WTC11 (cell line): ENCODE results near the gene ADGRV1. TPM values are rescaled to one million over a fixed set of nuclear protein-coding genes. Genes with fewer than 3 reads are reported as not detected.

ENCODE experiments used
- ATAC-seq: fragments of 200-7000 bp; cut with Tn5 transposase; 2 replicates; pipeline ENCODE4 v1.10.0; 2021; ENCODE audit warnings: mild to moderate bottlenecking, moderate library complexity
- CTCF ChIA-PET: fragments of 300-600 bp; sonication (Branson Sonifier 250); formaldehyde crosslinking; loops from one replicate; lab custom pipeline; 2021; ENCODE audit warnings: antibody characterized with exemption; lab: Charles Lee
- POLR2A ChIA-PET: fragments of 350-600 bp; sonication (Branson Sonifier 250); formaldehyde crosslinking; loops from one replicate; lab custom pipeline; 2021; ENCODE audit warnings: antibody characterized with exemption; lab: Charles Lee
- DNase-seq: peaks from one replicate; pipeline ENCODE4 v3.0.0; 2021; ENCODE audit warnings: low spot score
- H3K27ac Mint-ChIP-seq: 2 replicates; pipeline ENCODE4 v1.8.0; 2021; ENCODE audit warnings: mixed read lengths
- H3K27me3 Mint-ChIP-seq: 2 replicates; pipeline ENCODE4 v1.8.0; 2021; ENCODE audit warnings: low read depth, mild to moderate bottlenecking, moderate library complexity, mixed read lengths
- H3K36me3 Mint-ChIP-seq: 2 replicates; pipeline ENCODE4 v1.8.0; 2021; ENCODE audit warnings: mixed read lengths
- H3K4me1 Mint-ChIP-seq: 2 replicates; pipeline ENCODE4 v1.8.0; 2022; ENCODE audit warnings: mixed read lengths
- H3K4me3 Mint-ChIP-seq: 2 replicates; pipeline ENCODE4 v1.8.0; 2021; ENCODE audit warnings: mild to moderate bottlenecking, moderate library complexity, mixed read lengths
- H3K9me3 Mint-ChIP-seq: 2 replicates; pipeline ENCODE4 v1.8.0; 2021; ENCODE audit warnings: mixed read lengths
- AFF4 ChIP-seq: sonication (generic); formaldehyde crosslinking; IDR thresholded peaks from 2 replicates; pipeline ENCODE4 v1.8.1; 2023; ENCODE audit warnings: mild to moderate bottlenecking, missing genetic modification reagents, borderline replicate concordance
- CREB1 ChIP-seq: sonication (generic); formaldehyde crosslinking; IDR thresholded peaks from 2 replicates; pipeline ENCODE4 v1.8.0; 2023; ENCODE audit warnings: mild to moderate bottlenecking, missing genetic modification reagents
- EMX1 ChIP-seq: fragments of 250-450 bp; sonication (Bioruptor Pico); IDR thresholded peaks from 2 replicates; pipeline ENCODE4 v1.8.0; 2021; ENCODE audit warnings: mild to moderate bottlenecking
- FOXJ3 ChIP-seq: sonication (generic); formaldehyde crosslinking; IDR thresholded peaks from 2 replicates; pipeline ENCODE4 v1.9.0; 2021; ENCODE audit warnings: missing genetic modification reagents, mild to moderate bottlenecking, borderline replicate concordance
- GABPB1 ChIP-seq: sonication (generic); formaldehyde crosslinking; IDR thresholded peaks from 2 replicates; pipeline ENCODE4 v1.8.1; 2023; ENCODE audit warnings: mild to moderate bottlenecking, missing genetic modification reagents
- KAT7 ChIP-seq: sonication (generic); formaldehyde crosslinking; IDR thresholded peaks from 2 replicates; pipeline ENCODE4 v1.8.1; 2023; ENCODE audit warnings: missing genetic modification reagents, mild to moderate bottlenecking, borderline replicate concordance
- NFATC4 ChIP-seq: fragments of 250-450 bp; sonication (Bioruptor Pico); IDR thresholded peaks from 2 replicates; pipeline ENCODE4 v1.9.0; 2021; ENCODE audit warnings: mild to moderate bottlenecking
- PRRX2 ChIP-seq: fragments of 250-450 bp; sonication (Bioruptor Pico); IDR thresholded peaks from 2 replicates; pipeline ENCODE4 v1.8.0; 2021; ENCODE audit warnings: mild to moderate bottlenecking
- SOX15 ChIP-seq: fragments of 250-450 bp; sonication (Bioruptor Pico); IDR thresholded peaks from 2 replicates; pipeline ENCODE4 v1.9.0; 2021; ENCODE audit warnings: mild to moderate bottlenecking
- ZBTB43 ChIP-seq: sonication (generic); formaldehyde crosslinking; IDR thresholded peaks from 2 replicates; pipeline ENCODE4 v1.8.1; 2023; ENCODE audit warnings: mild to moderate bottlenecking, missing genetic modification reagents
- ZNF317 ChIP-seq: sonication (generic); formaldehyde crosslinking; IDR thresholded peaks from 2 replicates; pipeline ENCODE4 v1.8.1; 2023; ENCODE audit warnings: low read depth, mild to moderate bottlenecking, moderate library complexity, missing genetic modification reagents, borderline replicate concordance
- total RNA-seq: library from RNA; stranded (reverse); gene quantifications from 3 replicates; pipeline ENCODE4 v1.2.3, GENCODE V29; 2021
- TF ChIP-seq, protein P1 (sequence below): sonication (generic); formaldehyde crosslinking; IDR thresholded peaks from 2 replicates; pipeline ENCODE4 v1.8.1; 2023; ENCODE audit warnings: mild to moderate bottlenecking, missing genetic modification reagents
- TF ChIP-seq, protein P2 (sequence below): sonication (generic); formaldehyde crosslinking; IDR thresholded peaks from 2 replicates; pipeline ENCODE4 v1.8.0; 2022; ENCODE audit warnings: mild to moderate bottlenecking, missing genetic modification reagents
- TF ChIP-seq, protein P3 (sequence below): sonication (generic); formaldehyde crosslinking; IDR thresholded peaks from 2 replicates; pipeline ENCODE4 v1.8.1; 2022; ENCODE audit warnings: low read depth, mild to moderate bottlenecking, moderate library complexity, missing genetic modification reagents, borderline replicate concordance

Gene ADGRV1
- total RNA-seq, 1 experiment from 2014 or later = 74.5 TPM

- TF ChIP-seq CREB1 (CRISPR knock-in tag) = no peak
- no peak for TF ChIP-seq AFF4 (CRISPR knock-in tag)
- TF ChIP-seq GABPB1 (CRISPR knock-in tag) = no peak
- TF ChIP-seq, protein P1, sequence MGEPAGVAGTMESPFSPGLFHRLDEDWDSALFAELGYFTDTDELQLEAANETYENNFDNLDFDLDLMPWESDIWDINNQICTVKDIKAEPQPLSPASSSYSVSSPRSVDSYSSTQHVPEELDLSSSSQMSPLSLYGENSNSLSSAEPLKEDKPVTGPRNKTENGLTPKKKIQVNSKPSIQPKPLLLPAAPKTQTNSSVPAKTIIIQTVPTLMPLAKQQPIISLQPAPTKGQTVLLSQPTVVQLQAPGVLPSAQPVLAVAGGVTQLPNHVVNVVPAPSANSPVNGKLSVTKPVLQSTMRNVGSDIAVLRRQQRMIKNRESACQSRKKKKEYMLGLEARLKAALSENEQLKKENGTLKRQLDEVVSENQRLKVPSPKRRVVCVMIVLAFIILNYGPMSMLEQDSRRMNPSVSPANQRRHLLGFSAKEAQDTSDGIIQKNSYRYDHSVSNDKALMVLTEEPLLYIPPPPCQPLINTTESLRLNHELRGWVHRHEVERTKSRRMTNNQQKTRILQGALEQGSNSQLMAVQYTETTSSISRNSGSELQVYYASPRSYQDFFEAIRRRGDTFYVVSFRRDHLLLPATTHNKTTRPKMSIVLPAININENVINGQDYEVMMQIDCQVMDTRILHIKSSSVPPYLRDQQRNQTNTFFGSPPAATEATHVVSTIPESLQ (CRISPR knock-in tag) = no peak
Measured at GRCh38 chr5:90803381-90803780, 244.8 kb downstream of the ADGRV1 start (continued).

GRCh38 chr5:90803876-90804275 lies 245.3 kb downstream of the ADGRV1 start:
- H3K27me3 Mint-ChIP-seq = no peaks in the 10 kb centered on the region; the same call in 1 of the 2 replicates
- H3K27ac Mint-ChIP-seq = no peak overlapping the region
- H3K36me3 Mint-ChIP-seq = peaks cover 26% of the 10 kb centered on the region
- no peak for TF ChIP-seq FOXJ3 (CRISPR knock-in tag)
- TF ChIP-seq, protein P2, sequence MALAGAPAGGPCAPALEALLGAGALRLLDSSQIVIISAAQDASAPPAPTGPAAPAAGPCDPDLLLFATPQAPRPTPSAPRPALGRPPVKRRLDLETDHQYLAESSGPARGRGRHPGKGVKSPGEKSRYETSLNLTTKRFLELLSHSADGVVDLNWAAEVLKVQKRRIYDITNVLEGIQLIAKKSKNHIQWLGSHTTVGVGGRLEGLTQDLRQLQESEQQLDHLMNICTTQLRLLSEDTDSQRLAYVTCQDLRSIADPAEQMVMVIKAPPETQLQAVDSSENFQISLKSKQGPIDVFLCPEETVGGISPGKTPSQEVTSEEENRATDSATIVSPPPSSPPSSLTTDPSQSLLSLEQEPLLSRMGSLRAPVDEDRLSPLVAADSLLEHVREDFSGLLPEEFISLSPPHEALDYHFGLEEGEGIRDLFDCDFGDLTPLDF = no peak
- no peak for TF ChIP-seq EMX1
- no peak for TF ChIP-seq ZBTB43 (CRISPR knock-in tag)
- TF ChIP-seq KAT7 (CRISPR knock-in tag) = no peak
- no peak for TF ChIP-seq PRRX2 (CRISPR knock-in tag)
- TF ChIP-seq, protein P3, sequence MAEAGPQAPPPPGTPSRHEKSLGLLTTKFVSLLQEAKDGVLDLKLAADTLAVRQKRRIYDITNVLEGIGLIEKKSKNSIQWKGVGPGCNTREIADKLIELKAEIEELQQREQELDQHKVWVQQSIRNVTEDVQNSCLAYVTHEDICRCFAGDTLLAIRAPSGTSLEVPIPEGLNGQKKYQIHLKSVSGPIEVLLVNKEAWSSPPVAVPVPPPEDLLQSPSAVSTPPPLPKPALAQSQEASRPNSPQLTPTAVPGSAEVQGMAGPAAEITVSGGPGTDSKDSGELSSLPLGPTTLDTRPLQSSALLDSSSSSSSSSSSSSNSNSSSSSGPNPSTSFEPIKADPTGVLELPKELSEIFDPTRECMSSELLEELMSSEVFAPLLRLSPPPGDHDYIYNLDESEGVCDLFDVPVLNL = no peak
- TF ChIP-seq NFATC4 (CRISPR knock-in tag) = no peak
- H3K4me3 Mint-ChIP-seq = no peak overlapping the region
- DNase-seq (no peak), ATAC-seq (no peak)
- CTCF ChIA-PET = interaction anchor here (1.4 to 3.3 kb wide), 6 partner anchors 9 to 616 kb away, joined by 3 to 17 read pairs (median 4); no protein-coding TSS in a partner anchor
- H3K9me3 Mint-ChIP-seq = peaks cover 18% of the 10 kb centered on the region
- 0 out of 2 replicates have a peak, but pooled peaks cover 3% of the 10 kb centered on the region for H3K4me1 Mint-ChIP-seq
- POLR2A ChIA-PET = interaction anchor here (0.6 kb wide), 1 partner anchor 291 kb away, joined by 3 read pairs; no protein-coding TSS in a partner anchor

DNA sequence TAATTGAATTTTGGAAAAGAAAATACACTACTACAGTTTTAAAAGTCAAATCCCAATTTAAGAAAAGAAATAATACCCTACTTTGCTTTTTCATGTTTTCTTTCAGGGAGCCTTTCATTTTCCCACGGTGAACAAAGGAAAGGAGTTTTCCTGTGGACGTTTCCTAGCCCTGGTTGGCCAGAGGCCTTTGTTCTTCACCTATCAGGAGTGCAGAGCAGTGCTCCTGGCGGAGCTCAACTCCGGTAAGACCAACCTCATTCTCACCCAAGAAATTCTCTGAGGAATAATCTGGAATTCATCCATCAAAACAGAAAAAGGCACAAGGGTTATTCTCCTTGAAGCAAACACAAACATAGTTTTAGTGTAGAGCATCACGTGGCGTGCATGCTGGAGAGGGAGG lies 248.9 kb downstream of the ADGRV1 start:
- no peak for TF ChIP-seq SOX15 (CRISPR knock-in tag)
- TF ChIP-seq ZNF317 = no peak
- DNase-seq (no peak), ATAC-seq (no peak)
- Mint-ChIP-seq H3K27me3 (no peaks in the 10 kb centered on the region), H3K9me3 (no peaks in the 10 kb centered on the region), H3K36me3 (peaks cover 29% of the 10 kb centered on the region), H3K4me3 (no peak overlapping the region), H3K27ac (no peak overlapping the region), H3K4me1 (0 out of 2 replicates have a peak, but pooled peaks cover 2% of the 10 kb centered on the region)
- CTCF ChIA-PET = no interaction called here
- POLR2A ChIA-PET = no interaction called here
